GM12872 (cell line): ENCODE data around the gene TYR.

Source experiments
- TF ChIP-seq, protein P1 (sequence below): IDR thresholded peaks from 3 replicates; pipeline ENCODE4 v1.5.1; 2011; ENCODE audit warnings: low read depth, mild to moderate bottlenecking, low read length, moderate library complexity; ENCODE audit not compliant: insufficient read depth

Gene TYR

DNA sequence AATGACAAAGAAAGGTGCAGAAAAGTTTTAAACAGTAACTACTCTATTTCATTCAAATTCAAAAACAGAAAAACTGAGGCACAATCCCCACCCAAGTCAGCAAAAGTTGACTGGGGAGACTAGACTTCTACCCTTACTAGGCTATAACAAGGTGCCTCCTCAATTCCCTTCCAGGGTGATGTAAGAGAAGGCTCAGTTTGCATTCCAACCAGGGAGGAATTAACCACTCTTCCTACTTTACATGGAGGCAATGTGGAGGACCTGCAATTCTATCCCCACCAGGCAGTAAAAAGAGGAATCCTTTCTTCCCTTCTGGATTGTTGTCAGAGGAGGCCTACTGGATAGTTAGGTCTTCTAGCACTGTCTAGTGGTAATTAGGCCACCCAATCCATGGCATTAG is 26.1 kb downstream of the TYR start:
- TF ChIP-seq, protein P1, sequence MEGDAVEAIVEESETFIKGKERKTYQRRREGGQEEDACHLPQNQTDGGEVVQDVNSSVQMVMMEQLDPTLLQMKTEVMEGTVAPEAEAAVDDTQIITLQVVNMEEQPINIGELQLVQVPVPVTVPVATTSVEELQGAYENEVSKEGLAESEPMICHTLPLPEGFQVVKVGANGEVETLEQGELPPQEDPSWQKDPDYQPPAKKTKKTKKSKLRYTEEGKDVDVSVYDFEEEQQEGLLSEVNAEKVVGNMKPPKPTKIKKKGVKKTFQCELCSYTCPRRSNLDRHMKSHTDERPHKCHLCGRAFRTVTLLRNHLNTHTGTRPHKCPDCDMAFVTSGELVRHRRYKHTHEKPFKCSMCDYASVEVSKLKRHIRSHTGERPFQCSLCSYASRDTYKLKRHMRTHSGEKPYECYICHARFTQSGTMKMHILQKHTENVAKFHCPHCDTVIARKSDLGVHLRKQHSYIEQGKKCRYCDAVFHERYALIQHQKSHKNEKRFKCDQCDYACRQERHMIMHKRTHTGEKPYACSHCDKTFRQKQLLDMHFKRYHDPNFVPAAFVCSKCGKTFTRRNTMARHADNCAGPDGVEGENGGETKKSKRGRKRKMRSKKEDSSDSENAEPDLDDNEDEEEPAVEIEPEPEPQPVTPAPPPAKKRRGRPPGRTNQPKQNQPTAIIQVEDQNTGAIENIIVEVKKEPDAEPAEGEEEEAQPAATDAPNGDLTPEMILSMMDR: no peak

DNA sequence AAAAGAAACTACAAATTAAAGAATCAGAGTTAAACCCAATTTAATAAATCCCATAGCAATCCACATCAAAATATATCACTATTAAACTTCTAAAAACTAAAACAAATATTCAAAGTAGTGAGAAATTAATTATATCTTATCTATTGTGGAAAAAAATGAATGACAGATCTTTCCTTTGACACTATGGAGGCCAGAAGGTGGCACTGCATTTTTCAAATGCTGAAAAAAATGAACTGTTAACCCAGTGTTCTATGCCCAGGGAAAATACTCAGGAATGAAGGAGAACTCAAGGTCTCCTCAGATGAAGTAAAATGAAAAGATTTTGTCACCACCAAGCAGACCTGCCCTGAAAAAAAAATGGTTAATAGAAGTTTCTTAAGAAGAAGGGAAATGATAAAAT is 27.7 kb downstream of the TYR start:
- TF ChIP-seq, protein P1: no peak

DNA sequence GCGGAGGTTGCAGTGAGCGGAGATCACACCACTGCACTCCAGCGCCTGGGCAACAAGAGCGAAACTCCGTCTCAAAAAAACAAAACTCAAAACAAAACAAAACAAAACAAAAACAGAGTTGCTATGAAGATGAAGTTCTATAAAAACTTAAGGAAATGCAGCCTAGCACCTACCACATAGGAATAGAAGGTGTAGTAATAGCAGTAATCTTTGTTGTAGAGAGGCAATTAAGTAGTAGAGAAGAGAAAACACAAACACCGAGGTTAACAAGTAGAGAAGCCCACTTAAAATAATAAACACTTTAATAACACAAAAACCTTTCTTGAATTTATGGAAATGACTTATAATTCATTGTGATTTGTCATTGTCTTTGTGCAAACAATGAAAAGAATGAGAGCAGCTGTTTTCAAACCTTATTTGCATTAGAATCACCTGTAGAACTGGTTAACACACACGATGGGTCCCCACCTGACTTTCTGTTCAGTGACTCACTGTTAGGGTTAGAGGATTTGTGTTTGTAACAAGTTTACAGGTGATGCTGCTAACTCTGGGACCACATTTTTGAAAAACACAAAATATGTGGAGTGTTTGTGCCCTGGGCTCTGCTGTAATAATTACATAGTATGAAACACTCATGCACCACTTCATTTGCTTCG is 43.1 kb downstream of the TYR start:
- TF ChIP-seq, protein P1: no peak

DNA sequence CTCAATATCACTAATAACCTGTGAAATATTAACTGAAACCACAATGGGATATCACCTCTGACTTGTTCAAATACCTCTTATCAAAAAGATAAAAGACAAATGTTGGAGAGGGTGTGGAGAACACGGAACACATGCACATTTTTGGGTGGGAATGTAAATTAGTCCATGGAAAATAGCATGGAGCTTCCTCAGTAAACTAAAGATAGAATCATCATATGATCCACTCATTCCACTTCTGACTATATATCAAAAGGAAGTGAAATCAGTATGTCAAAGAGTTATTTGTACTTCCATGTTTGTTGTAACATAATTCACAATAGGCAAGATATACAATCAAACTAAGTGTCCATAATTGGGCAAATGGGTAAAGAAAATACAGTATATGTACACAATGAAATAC is 57.4 kb downstream of the TYR start:
- TF ChIP-seq, protein P1: no peak

DNA sequence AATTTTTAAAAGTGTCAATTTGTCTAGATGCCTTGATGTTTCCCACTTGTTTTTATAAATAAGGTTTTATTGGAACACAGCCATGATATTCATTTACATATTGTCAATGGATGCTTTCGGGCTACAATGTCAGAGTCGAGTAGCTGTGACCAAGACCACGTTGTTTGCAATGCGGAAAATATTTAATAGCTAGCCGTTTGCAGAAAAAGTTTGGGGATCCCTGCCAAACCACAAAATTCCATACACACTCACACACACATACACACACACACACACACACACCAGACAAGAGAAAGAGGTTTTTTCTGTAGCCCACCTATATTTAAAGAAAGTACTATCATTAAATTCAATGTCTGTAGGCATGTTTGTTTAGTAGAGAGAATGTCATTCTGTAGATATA is 58.3 kb downstream of the TYR start:
- TF ChIP-seq, protein P1: no peak

DNA sequence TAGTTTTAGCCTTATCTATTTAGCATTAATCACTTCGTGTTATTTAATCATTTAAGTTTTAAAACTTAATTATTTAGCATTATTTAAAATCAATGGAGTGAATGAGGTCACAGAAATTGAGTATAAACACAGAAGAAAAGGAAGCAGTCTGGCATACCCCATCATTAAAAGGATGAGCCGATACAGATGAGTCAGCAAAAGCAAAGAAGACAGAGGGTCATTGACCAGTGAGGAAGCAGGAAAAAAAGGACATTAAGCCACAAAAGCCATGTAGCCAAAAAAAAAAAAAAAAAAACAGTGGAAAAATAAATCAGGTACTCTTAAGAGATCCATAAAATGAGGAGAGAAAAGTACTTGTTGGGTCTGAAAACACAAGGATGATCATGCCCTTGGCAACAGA is 71.5 kb downstream of the TYR start:
- TF ChIP-seq, protein P1: no peak

DNA sequence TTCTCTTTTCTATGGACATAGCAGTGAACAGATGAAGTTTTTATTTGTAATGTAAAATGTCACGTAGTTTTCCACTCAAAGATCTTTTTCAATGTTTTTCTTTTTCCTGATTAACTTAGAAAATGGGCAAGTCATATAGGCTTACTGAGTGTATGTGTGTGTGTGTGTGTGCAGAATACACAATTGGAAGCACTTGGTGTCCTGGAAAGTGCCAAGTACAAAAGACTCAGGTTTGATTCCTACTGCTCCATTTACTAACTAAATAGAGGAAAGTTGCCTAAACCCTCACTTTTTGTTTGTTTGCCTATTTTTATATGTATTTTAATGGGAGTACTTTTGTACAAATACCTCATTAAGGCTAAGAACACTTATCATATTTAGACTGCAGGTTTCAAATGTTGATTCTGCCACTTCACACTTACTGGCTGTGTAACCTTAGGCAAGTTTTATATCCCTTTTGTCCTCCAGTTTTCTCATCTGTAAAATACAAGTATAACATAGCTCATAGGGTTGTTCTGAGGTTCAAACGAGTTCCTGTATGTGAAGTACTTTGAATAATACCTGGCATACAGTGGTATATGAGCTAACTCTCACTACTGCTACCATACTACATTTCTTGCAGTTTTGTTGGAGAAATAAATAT is 90.1 kb downstream of the TYR start:
- TF ChIP-seq, protein P1: no peak

DNA sequence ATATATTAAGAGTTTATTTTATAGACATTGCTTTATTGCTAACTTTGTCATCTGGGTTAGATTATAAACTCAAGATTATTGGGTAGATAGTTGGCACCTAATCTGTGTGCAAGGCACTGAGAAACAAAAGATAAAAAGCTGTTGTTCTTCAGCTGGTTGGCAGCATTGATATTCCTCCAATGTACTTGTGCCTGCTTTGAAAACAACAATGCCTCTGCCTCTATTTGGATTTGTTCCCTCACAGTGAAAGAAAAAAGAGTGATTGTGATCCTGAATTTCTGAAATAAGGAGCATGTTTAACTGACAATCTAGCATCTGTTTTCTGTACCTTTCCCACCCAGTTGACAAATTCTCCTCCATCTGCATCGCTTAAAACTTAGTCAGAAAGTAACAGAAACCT is 98.3 kb downstream of the TYR start:
- TF ChIP-seq, protein P1: no peak
